ENCODE measurements around the gene RPUSD1. TPM values are rescaled to one million over a fixed set of nuclear protein-coding genes. Genes with fewer than 3 reads are reported as not detected.

Gene RPUSD1
- total and polyA plus RNA-seq, 2 of the 13 experiments (the other 11 are each of a cell fraction or from before 2014, with no cell fraction given) = 13.1 to 26.2 TPM

DNA sequence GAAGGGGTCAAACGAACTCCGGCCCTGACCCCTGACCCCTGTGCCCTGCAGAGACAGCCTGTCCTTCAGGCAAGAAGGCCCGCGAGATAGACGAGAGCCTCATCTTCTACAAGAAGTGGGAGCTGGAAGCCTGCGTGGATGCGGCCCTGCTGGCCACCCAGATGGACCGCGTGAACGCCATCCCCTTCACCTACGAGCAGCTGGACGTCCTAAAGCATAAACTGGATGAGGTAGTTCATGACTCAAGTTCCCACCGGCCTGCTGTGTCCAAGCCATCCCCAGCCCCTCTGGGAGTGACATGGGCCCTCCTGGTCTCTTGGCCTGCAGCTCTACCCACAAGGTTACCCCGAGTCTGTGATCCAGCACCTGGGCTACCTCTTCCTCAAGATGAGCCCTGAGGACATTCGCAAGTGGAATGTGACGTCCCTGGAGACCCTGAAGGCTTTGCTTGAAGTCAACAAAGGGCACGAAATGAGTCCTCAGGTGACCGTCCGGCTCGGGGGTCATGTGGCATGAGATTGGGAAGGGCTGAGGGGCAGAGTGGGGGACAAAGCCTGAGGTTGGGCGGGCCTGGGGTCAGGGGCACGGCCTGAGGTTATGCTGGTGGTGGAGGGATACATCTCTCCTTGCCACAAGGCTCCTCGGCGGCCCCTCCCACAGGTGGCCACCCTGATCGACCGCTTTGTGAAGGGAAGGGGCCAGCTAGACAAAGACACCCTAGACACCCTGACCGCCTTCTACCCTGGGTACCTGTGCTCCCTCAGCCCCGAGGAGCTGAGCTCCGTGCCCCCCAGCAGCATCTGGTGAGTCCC is 22.0 kb downstream of the RPUSD1 start:
- 58% methylated on average over 18 of the region's 29 CpGs for WGBS (ENCODE audit: low lambda C conversion rate)
- intact Hi-C loops (cut with micrococcal nuclease; ENCODE audit: unreplicated experiment) (no loop called here), in situ Hi-C loops (cut with HindIII; ENCODE audit: extremely low pct_ligation_motif_present, low pct_unique_long_range_greater_than_20kb) (no loop called here)
- POLR2A ChIA-PET = no interaction called here
- CTCF ChIA-PET (ENCODE audit: low intra/inter-chr PET ratio, low total read pairs) = no interaction called here
- no peak overlapping the region for H3K9ac ChIP-seq (ENCODE audit: insufficient read depth, low read depth, low read length)
- ATAC-seq (no peak), FAIRE-seq (no peak), DNase-seq (ENCODE audit: low spot score) (no peak)
- BruUV-seq (replicated peaks) = no TSS peak
- H3K4me3 ChIP-seq (replicated peaks in 1 of 3; ENCODE audit: insufficient read depth in 1 of 3, low read depth in 2 of 3, low read length in 3 of 3) = no peak overlapping the region
- no peaks in the 10 kb centered on the region for H3K79me2 ChIP-seq (ENCODE audit: insufficient read depth, low read length)
- H3K4me1 ChIP-seq (ENCODE audit: insufficient read depth, low read length) = peaks cover 14% of the 10 kb centered on the region
- peaks cover 0 to 2% of the 10 kb centered on the region in 2 experiments; a peak in 2 of 5 replicates for H3K27me3 ChIP-seq (ENCODE audit: control insufficient read depth in 1 of 2, insufficient read depth in 2 of 2, low read length in 2 of 2)
- H3K4me2 ChIP-seq (ENCODE audit: low read depth, low read length) = no peak overlapping the region
- H4K20me1 ChIP-seq (ENCODE audit: insufficient read depth, low read length) = no peaks in the 10 kb centered on the region
- TF ChIP-seq ZNF704 (CRISPR knock-in tag; IDR thresholded peaks at IDR 0.05; ENCODE audit: borderline replicate concordance) (no peak), GPBP1L1 (CRISPR knock-in tag; IDR thresholded peaks at IDR 0.05) (no peak), MIER3 (CRISPR knock-in tag; IDR thresholded peaks at IDR 0.05; ENCODE audit: borderline replicate concordance) (no peak), ERF (CRISPR knock-in tag; IDR thresholded peaks at IDR 0.05) (no peak), CCAR2 (optimal IDR thresholded peaks at IDR 0.05; ENCODE audit: low read depth, low read length) (no peak), ZNF577 (CRISPR knock-in tag; IDR thresholded peaks at IDR 0.05; ENCODE audit: borderline replicate concordance, low read depth) (no peak), FOXK2 (IDR thresholded peaks at IDR 0.05) (no peak), ZNF124 (CRISPR knock-in tag; IDR thresholded peaks at IDR 0.05) (no peak), ZNF530 (CRISPR knock-in tag; IDR thresholded peaks at IDR 0.05; ENCODE audit: low read depth) (no peak), MXD1 (CRISPR knock-in tag; IDR thresholded peaks at IDR 0.05) (no peak), PLRG1 (conservative IDR thresholded peaks at IDR 0.05) (no peak), ZNF546 (CRISPR knock-in tag; conservative IDR thresholded peaks at IDR 0.05) (no peak), LRRFIP1 (CRISPR knock-in tag; conservative IDR thresholded peaks at IDR 0.05) (no peak)
- TF ChIP-seq, protein P1, sequence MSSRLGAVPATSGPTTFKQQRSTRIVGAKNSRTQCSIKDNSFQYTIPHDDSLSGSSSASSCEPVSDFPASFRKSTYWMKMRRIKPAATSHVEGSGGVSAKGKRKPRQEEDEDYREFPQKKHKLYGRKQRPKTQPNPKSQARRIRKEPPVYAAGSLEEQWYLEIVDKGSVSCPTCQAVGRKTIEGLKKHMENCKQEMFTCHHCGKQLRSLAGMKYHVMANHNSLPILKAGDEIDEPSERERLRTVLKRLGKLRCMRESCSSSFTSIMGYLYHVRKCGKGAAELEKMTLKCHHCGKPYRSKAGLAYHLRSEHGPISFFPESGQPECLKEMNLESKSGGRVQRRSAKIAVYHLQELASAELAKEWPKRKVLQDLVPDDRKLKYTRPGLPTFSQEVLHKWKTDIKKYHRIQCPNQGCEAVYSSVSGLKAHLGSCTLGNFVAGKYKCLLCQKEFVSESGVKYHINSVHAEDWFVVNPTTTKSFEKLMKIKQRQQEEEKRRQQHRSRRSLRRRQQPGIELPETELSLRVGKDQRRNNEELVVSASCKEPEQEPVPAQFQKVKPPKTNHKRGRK (CRISPR knock-in tag; IDR thresholded peaks at IDR 0.05) = no peak
- H3K9me3 ChIP-seq (ENCODE audit: low read length) = no peaks in the 10 kb centered on the region
- no peaks in the 10 kb centered on the region for H3K36me3 ChIP-seq (replicated peaks in 1 of 2; ENCODE audit: control insufficient read depth in 1 of 2, insufficient read depth in 2 of 2, low read length in 2 of 2)
- H3K27ac ChIP-seq (ENCODE audit: extremely low read length, insufficient read depth, low read length) = no peak overlapping the region
- no peak overlapping the region for H2AFZ ChIP-seq (ENCODE audit: low read length)
